Hematopoietic multipotent progenitor cell treated with erythropoietin and hydrocortisone succinate and interleukin-3 and kit ligand, for 8 days (in vitro differentiated cells): ENCODE measurements around the gene TOR4A.
"Not testable (repeated sequence)": the region's sequence is repeated elsewhere in the genome, so short reads cannot be mapped to it uniquely, and the experiment has no call there.

Experiments used
- DNase-seq: peaks from one replicate; pipeline ENCODE4 v3.0.0-alpha.2; 2015

The TOR4A gene

DNA sequence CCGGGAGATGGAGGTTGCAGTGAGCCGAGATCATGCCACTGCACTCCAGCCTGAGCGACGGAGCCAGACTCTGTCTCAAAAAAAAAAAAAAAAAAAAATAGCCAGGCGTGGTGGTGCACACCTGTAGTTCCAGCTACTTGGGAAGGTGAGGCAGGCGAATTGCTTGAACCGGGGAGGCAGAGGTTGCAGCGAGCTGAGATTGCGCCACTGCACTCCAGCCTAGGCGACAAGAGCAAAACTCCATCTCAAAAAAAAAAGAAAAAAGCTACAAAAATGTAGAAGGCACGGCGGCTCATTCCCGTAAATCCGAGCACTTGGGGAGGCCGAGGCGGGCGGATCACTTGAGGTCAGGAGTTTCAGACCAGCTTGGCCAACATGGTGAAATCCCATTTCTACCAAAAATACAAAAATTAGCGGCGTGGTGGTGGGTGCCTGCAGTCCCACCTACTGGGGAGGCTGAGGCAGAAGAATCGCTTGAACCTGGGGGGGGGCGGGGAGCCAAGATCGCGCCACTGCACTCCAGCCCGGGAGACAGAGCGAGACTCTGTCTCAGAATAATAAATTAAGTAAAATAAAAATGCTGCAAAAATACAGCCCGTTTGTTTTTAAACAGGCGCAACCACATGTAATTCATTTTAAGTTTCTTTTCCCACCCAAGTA is 37.9 kb upstream of the TOR4A start:
- not testable (repeated sequence) for DNase-seq

DNA sequence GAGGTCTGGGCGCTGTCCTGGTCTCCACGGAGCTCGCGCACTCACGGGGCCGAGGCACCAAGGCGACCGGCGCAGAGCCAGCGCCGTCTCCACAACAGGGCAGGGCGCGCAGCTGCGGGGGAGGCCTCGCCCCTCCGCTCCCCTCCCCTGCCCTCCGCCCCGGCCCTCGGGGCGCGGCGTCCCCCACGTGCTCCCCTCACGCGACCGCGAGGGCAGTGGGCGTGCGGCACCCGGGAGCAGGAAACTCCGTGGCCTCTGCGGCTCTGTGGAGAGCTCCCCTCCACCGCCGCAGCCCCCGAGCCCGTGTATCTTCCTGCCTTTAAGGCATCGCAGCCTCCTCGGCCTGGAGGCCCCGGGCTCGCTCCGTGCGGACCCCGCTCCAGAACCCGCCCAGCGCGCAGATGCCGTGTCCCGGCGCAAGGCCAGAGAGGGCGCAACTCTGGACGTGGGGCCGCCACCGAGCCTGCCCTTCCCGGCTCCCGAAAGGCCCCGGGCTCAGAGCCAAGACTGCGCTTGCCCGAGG is 37.1 kb upstream of the TOR4A start:
- DNase-seq: peak; percentile 84

DNA sequence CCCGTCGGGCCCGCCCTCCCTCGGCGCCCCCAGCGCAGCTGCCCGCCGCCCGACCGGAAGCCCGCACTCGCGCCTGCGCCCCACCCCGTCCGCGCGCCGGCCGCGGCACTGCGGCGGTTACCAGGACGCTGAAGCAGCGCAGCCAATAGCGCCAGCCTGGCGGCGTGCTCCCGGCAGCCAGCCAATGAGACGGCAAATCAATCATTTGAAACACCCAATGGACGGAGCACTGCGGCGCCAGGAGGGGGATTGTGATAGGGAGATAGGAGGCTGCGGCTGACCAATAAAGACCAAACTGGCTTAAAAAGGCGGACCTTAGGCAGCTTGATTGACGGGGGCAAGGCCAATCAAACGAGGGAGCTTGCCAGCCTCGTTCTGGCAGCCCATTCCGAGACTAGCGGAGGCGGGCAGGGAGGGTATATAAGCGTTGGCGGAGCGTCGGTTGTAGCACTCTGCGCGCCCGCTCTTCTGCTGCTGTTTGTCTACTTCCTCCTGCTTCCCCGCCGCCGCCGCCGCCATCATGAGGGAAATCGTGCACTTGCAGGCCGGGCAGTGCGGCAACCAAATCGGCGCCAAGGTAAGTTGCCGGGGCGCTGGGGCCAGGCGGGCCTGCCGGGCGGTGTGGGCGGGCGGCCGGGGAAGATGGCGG is 36.6 kb upstream of the TOR4A start, which contains the start of gene TUBB4B:
Gene TUBB4B (plus strand): TSS at position 447 of the 649 bp plus-strand sequence. CDS start 74 bp downstream, at position 521.
- DNase-seq: peak; percentile 100

DNA sequence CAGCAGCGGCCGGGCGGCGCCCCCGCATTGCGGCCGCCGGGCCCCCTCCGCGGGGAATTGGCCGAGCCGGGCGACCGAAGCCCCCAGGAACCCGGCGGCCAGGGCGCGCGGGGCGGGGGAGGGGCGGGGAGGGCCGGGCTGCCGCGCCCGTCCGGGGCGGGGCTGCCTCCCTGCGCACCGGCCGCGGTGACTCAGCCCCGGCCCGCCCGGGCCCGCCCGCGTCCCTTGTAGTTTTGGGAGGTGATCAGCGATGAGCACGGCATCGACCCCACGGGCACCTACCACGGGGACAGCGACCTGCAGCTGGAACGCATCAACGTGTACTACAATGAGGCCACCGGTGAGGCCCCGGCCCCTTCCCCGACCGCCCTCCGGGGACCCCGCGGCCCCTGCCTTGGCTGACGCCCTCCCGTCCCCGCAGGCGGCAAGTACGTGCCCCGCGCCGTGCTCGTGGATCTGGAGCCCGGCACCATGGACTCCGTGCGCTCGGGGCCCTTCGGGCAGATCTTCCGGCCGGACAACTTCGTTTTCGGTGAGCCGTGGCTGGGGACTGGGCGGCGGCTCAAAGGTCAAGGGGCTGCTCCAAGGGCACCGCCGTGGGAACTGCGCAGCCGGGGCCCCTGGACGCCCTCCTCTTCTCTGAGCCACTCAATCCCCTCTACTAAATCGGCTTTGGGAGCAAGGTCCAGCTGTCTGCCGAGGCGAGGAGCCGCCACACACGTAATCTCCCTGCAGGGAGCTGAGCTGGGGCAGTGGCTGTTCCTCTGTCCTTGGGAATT is 35.8 kb upstream of the TOR4A start:
- peak; percentile 63 for DNase-seq

DNA sequence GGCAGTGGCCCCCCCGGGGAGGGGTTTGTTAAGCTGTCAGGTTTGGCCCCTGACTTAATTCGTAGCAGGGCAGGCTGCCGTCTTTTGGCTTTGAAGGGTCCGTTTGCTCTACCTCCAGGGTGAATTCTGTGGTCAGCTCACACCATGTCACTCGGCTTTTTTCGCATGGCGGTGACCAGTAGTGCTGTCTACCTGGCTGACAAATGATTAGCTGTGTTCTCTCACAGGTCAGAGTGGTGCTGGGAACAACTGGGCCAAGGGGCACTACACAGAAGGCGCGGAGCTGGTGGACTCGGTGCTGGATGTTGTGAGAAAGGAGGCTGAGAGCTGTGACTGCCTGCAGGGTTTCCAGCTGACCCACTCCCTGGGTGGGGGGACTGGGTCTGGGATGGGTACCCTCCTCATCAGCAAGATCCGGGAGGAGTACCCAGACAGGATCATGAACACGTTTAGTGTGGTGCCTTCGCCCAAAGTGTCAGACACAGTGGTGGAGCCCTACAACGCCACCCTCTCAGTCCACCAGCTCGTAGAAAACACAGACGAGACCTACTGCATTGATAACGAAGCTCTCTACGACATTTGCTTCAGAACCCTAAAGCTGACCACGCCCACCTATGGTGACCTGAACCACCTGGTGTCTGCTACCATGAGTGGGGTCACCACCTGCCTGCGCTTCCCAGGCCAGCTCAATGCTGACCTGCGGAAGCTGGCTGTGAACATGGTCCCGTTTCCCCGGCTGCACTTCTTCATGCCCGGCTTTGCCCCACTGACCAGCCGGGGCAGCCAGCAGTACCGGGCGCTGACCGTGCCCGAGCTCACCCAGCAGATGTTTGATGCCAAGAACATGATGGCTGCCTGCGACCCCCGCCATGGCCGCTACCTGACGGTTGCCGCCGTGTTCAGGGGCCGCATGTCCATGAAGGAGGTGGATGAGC is 35.0 kb upstream of the TOR4A start:
- DNase-seq: no peak

DNA sequence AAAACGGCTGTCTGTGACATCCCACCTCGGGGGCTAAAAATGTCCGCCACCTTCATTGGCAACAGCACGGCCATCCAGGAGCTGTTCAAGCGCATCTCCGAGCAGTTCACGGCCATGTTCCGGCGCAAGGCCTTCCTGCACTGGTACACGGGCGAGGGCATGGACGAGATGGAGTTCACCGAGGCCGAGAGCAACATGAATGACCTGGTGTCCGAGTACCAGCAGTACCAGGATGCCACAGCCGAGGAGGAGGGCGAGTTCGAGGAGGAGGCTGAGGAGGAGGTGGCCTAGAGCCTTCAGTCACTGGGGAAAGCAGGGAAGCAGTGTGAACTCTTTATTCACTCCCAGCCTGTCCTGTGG is 34.3 kb upstream of the TOR4A start:
- not testable (repeated sequence) for DNase-seq

DNA sequence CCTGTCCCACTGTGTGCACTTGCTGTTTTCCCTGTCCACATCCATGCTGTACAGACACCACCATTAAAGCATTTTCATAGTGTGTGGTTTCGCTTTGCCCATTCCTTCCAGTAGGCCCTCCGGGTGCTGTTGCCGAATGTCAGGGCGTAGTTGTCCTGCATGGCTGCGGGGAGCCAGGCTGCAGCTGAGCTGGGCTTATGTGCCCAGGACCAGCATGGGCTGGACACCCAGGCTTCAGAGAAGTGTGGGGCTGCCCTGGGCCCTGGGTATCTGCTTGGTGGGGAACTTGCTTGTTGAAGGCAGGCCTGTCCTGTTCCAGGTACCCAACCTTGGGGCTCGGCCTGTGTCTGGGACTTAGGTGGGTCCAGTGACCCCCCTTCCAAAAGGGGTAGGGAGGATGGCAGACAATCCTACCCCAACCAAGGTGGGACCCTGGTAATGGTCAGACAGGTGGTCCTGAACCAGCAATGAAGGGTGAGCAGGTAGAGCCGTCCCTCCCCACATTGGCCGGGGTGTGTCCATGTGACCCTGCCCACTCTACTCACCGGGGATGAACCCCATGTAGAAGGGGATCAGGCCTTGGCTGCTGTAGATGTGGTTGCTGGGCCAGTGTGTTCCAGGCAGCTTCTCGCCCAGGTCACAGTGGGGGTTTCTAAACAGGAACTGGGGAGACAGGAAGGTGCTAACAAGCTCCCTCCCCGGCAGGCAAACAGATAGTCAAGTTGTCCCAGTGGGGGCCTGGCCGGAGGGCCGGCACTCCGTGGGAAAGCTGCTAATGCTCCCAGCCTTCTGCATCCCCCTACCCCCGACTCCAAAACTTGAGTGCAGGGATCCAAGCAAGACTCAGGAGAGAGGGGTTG is 33.7 kb upstream of the TOR4A start:
- DNase-seq: no peak

DNA sequence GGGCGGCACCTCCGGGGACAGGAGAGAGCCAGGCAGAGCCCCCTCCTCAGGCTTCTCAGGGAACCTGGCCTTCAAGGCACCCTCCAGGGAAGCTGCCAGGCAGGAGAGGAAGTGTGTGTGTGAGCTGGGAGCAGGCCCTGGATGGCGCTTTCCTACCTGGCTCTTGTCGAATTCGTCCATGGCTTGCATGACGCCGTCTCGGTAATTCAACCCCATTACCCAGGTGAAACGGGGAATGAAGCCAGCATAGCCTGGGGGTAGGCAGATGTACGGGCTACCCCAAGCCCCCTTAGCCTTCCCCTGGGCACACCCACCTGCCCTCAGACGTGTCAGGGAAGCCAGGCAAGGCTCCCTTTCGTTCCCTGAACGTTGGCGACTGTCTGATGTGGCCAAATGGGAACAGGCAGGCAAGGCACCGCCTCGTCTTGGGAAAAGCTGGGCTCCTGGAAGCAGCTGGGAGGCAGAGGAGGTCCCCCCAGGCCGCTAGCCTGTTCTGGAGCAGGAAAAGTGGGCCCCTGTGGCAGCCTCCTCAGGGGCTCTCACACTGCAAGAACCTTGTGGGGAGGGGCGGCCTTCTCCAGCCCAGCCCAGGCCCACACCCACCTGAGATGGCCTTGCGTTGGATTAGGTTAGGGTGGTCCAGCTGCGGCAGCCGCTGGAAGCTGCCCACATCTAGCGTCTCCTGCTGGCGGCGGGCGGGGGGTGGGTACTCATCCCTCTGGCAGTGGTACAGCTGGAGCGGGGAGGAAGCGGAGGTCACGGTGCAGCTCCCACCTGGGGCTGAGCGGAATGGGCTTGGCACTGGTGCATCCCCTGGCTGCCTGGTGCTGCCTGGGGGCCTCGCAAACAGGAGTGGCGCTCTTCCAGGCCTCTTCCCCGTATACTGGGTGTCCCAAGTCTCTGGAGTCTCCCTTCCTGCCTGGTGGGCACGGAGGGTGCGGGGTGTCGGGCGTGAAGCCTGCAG is 32.8 kb upstream of the TOR4A start:
- DNase-seq: no peak

DNA sequence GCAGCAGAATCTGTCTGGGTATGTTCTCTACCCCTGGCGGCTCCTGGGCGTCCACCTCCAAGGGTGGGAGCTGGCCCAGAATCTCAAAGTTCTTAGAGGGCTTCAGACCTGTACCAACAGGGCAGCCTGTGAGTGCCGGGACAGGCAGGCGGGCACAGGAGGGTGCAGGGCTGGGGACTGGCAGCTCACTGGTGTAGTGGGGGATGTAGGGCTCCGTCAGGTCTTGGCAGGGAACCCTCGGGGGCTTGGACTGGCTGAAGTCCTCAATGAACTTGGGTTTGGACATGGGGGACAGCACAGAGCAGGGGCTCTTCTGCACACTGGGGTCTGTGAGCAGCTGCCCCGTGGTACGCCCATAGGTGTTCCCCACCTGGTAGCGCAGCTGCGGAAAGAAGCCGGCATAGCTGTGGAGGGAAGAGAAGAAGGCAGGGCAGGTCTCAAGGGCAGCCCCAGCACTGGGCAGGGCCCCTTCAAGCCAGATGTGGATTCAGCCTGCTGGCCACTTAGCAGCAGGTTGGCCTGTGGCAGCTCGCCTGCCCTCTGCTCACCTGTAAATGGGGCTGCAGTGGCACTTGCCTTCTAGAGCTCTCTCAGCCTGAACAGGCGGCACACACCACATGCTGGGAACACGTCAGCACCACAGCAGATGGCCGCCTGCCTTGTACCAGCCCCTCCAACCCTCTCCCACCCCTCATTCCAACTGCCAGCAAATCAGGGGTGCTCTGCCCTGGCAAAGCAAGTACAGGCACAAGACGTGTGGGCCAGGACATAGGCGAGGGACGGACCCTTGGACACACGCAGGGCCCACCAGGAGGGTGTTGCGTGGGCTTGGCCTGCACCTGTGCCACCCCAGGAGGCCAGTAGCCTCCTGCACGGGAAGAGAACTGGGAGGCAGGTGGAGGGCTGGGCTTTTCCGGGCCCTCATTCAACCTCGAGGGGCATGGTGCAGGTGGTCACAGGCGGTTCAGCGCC is 31.8 kb upstream of the TOR4A start:
- no peak for DNase-seq

DNA sequence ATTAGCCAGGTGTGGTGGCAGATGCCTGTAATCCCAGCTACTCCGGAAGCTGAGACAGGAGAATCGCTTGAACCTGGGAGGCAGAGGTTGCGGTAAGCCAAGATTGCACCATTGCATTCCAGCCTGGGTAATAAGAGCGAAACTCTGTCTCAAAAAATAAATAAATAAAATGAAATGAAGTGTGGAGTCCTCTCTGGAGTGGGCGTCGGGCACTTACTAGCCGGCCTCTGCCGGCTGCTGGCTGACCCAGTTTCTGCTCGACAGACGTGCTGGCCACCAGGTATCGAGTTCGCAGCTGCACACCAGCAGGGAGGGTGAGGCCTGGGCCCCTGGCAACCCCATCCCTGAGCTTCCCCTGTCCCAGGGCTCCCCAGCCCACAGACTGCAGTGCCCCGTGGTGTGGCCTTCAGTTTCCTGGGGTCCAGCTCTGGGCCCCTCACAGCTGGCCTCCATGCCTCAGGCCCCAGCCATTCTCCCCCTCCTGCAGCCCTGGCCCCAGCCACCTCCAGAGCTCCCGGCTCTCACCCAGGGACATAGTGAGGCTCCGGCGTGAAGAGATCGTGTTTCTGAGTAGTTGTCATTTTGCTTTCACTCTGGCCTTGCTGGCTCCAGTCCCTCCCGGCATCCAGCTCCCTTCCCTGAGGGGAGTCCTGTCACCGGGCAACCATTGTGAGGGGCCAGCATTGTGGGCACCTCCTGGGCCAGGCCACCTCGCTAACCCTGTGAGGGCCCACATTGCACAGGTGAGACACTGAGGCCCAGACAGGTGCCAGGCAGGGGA is 30.2 kb upstream of the TOR4A start:
- DNase-seq: no peak

DNA sequence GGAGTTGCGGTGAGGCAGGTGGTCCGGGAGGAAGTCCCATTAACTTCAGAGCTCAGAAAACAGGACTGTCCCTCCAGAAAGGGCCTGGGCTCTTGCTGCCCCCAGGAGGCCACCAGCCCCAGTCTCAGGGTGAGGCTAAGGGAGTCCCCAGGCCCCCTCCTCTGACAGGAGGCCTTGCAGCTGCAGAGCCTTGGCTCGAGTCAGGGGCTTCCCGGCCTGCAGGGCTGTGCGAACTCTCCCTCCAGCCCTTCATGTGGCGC is 29.7 kb upstream of the TOR4A start:
- no peak for DNase-seq

DNA sequence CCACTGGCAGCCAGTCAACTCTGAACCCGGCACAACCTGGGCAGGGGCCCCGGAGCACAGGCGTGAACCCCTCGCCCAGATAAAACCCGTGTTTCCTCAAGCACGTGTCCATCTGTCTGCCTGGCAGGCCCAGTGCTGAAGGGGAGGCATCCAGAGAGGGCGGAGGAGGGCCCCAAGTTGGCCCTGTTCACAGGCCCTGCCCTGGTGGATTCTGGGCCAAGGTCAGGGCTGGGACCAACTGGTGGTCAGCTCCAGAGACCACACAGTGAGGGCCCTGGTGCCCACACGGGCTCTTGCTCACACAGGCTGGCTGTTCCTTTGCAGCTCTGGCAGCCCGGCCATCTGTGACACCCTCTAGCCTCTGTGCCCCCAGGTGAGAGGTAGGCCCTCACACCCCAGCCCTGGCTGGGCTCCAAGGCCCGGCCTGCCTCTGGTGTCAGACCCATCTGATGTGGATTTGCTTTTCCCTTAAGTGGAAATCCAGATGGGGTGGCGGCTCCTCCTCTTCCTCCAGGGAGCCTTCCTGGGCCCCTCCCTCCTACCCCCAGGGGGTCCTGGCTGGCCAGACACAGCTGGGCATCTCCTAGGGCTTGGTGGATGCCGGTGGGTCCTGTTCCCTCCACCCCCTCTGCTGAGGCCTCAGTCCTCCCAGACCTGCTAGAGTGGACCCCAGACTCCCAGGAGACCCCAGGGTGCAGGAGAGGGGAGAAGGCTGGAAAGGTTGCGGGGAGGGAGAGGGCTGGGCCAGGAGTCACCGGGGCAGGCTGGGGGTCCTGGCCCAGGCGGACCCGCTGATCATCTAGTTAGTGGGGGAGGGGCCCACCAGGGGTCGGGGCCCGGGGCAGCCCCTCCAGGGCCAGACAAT is 27.0 kb upstream of the TOR4A start:
- no peak for DNase-seq

DNA sequence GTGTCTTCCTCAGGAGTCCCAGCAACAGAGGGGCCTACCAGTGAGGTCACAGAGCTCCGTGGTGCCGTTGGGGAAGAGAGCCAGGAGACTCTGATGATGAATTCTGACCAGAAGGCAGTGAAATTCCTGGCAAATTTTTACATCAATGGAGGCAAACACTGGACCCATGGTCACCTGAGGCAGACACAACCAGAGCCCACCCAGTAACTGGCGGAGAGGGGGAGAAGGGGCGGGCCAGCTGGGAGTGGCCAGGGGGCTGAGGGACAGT is 26.4 kb upstream of the TOR4A start, which contains the start of gene STPG3:
Gene STPG3 (plus strand): TSS at position 93 of the 268 bp plus-strand sequence. CDS start 1 bp downstream, at position 94.
- DNase-seq: no peak

DNA sequence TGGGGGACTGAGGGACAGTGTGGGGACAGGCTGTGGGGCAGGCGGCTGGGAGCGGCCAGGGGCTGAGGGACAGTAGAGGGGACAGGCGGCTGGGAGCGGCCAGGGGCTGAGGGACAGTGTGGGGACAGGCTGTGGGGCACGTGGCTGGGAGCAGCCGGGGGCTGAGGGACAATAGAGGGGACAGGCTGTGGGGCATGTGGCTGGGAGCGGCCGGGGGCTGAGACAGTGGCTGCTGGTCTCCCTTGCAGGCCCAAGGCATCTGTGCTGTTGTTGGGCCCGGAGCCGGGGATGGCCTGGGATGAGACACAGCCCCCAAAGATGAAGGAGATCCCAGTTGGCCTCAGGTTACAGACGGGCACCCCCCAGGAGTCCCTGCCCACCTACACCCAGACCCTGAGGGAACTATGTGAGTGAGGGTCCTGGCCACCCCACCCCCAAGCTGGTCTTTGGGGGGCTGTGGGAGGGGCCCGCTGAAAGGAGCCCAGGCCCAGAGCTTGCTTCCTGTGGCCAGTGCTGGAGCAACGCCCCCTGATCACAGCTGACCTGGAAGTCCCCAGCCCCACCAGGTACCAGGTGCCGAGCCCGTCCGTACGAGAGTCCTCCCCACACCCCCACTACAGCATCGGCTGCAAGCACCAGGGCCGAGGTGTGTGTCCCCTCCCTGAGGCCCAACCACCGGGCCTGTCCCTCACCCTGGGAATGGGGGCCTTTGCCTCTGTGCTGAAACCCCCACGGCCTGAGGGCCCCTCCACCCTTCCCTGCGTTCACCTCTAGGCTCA is 25.8 kb upstream of the TOR4A start:
- DNase-seq: no peak

DNA sequence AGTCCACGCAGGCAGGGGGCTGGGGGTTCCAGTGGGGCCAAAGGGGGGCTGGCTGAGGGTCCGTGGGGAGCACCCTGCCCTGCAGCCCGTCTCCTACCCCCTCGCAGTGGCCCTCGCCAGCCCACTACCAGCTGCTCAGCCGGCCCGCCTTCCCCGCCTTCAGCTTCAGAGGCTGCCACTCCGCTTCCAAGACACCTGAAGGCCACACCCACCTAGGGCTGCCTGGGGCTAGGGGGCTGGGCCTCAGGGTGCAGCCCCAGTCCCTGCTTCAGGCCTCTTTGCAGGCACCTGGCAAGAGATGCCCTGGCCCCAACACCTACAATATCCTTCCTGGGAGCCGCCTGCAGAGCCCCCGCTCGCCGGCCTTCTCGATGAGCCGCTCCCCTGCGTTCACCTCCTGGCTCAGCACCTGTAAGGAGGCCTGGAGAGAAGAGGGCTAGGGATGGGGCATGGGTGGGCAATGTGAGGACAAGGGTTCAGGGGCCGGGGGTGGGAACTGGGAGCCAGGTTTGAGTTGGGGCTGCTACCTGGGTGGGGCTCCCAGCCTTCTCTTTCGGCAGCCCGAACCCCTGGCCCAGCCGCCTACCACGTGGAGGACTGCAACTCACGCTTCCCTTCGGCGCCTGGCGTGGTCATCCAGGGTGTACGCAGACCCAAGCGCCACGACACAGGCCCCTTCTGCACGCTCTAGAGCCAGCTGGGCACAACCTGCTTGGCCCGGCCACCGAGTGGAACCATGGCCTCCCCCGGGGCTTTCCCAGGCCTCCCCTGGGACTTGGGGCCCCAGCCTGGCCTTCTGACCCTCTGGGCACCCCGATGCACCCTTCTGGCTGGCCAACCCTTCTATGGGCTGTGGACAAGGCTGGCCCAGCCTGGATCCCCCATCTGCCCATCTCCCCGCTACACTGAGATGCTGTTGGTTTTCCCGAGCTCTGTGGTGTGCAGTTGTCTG is 24.7 kb upstream of the TOR4A start:
- DNase-seq: no peak
